IMR-90 (cell line): ENCODE results near the gene PIGU. TPM values are rescaled to one million over a fixed set of nuclear protein-coding genes. Genes with fewer than 3 reads are reported as not detected.

Experiments
- ATAC-seq: fragments of 200-7000 bp; cut with Tn5 transposase; 2 replicates; pipeline ENCODE4 v1.9.1; 2020; ENCODE audit warnings: low read depth, mild to moderate bottlenecking, moderate library complexity
- BruUV-seq: library from RNA; stranded (reverse); fragments of 400-500 nt; replicated peaks from 2 replicates; lab custom pipeline; 2021; lab: Mats Ljungman, UMichigan
- CTCF ChIA-PET: fragments of 300-600 bp; formaldehyde crosslinking; extraction: SDS; loops from one replicate; lab custom pipeline; 2021; ENCODE audit warnings: antibody characterized with exemption; lab: Yijun Ruan, JAX
- POLR2A ChIA-PET: fragments of 300-600 bp; sonication (Branson Sonifier 250); formaldehyde crosslinking; loops from one replicate; lab custom pipeline; 2022; ENCODE audit warnings: antibody characterized with exemption; ENCODE audit not compliant: unreplicated experiment; lab: Charles Lee
- DNase-seq: peaks from one replicate; pipeline ENCODE4 v3.0.0; 2013
- H2AFZ ChIP-seq: replicated peaks from 2 replicates; pipeline ENCODE3; 2013; ENCODE audit warnings: low read length, mild to moderate bottlenecking; ENCODE audit not compliant: poor library complexity
- H2AK5ac ChIP-seq: 2 replicates; pipeline ENCODE4 v1.6.1; 2013; ENCODE audit warnings: low read depth, low read length, inconsistent platforms
- H2AK9ac ChIP-seq: replicated peaks from 2 replicates; pipeline ENCODE3; 2013; ENCODE audit warnings: mild to moderate bottlenecking, low read depth, low read length, moderate library complexity; ENCODE audit not compliant: poor library complexity
- H2BK120ac ChIP-seq: 2 replicates; pipeline ENCODE4 v1.6.1; 2013; ENCODE audit warnings: low read depth, low read length, inconsistent platforms
- H2BK15ac ChIP-seq: 3 replicates; pipeline ENCODE4 v1.6.1; 2013; ENCODE audit warnings: low read depth, low read length, inconsistent platforms
- H2BK20ac ChIP-seq: 2 replicates; pipeline ENCODE4 v1.6.1; 2013; ENCODE audit warnings: low read depth, mild to moderate bottlenecking, inconsistent platforms, low read length, moderate library complexity
- H2BK5ac ChIP-seq: 2 replicates; pipeline ENCODE4 v1.6.1; 2013; ENCODE audit warnings: mild to moderate bottlenecking, low read depth, low read length, inconsistent platforms; ENCODE audit not compliant: poor library complexity, severe bottlenecking
- H3K14ac ChIP-seq: replicated peaks from 2 replicates; pipeline ENCODE4 v1.6.1; 2013; ENCODE audit warnings: low read depth, low read length, inconsistent platforms
- H3K18ac ChIP-seq: 2 replicates; pipeline ENCODE4 v1.6.1; 2013; ENCODE audit warnings: low read depth, low read length, control low read depth
- H3K23ac ChIP-seq: 2 replicates; pipeline ENCODE4 v1.6.1; 2013; ENCODE audit warnings: low read depth, low read length, inconsistent platforms
- H3K27ac ChIP-seq: 2 replicates; pipeline ENCODE4 v1.5.1; 2013; ENCODE audit warnings: mild to moderate bottlenecking, control low read depth, low read length; ENCODE audit not compliant: insufficient read depth
- H3K27me3 ChIP-seq: 2 replicates; pipeline ENCODE4 v1.6.1; 2013; ENCODE audit warnings: low read length; ENCODE audit not compliant: control insufficient read depth, insufficient read depth
- H3K36me3 ChIP-seq: 2 replicates; pipeline ENCODE4 v1.6.1; 2013; ENCODE audit warnings: low read length, mixed read lengths; ENCODE audit not compliant: control insufficient read depth, insufficient read depth
- H3K4ac ChIP-seq: 2 replicates; pipeline ENCODE4 v1.6.1; 2013; ENCODE audit warnings: low read depth, low read length, inconsistent platforms
- H3K4me1 ChIP-seq: 2 replicates; pipeline ENCODE4 v1.6.1; 2013; ENCODE audit warnings: low read length, mixed read lengths; ENCODE audit not compliant: control insufficient read depth, insufficient read depth
- H3K4me2 ChIP-seq: 2 replicates; pipeline ENCODE4 v1.6.1; 2013; ENCODE audit warnings: low read depth, mild to moderate bottlenecking, control low read depth, low read length, moderate library complexity
- H3K4me3 ChIP-seq: 2 replicates; pipeline ENCODE4 v1.5.1; 2013; ENCODE audit warnings: low read depth, mild to moderate bottlenecking, control low read depth, low read length, moderate library complexity; ENCODE audit not compliant: insufficient read depth
- H3K56ac ChIP-seq: 2 replicates; pipeline ENCODE4 v1.6.1; 2013; ENCODE audit warnings: low read length, inconsistent platforms; ENCODE audit not compliant: insufficient read depth; ENCODE audit errors: extremely low read depth
- H3K79me1 ChIP-seq, 2 experiments: 2 replicates each; pipeline ENCODE4 v1.6.1; 2013; ENCODE audit warnings: low read length in 2 of 2, inconsistent platforms in 1 of 2, low read depth in 1 of 2
- H3K9ac ChIP-seq: 2 replicates; pipeline ENCODE4 v1.6.1; 2013; ENCODE audit warnings: low read depth, low read length, control low read depth
- H3K9me1 ChIP-seq: 2 replicates; pipeline ENCODE4 v1.6.1; 2013; ENCODE audit warnings: low read length, inconsistent platforms; ENCODE audit not compliant: insufficient read depth
- H3K9me3 ChIP-seq: 2 replicates; pipeline ENCODE4 v1.6.1; 2013; ENCODE audit warnings: low read length; ENCODE audit not compliant: control insufficient read depth, insufficient read depth
- H4K20me1 ChIP-seq: 2 replicates; pipeline ENCODE4 v1.6.1; 2013; ENCODE audit warnings: low read length, inconsistent platforms; ENCODE audit not compliant: insufficient read depth
- H4K5ac ChIP-seq: 2 replicates; pipeline ENCODE4 v1.6.1; 2013; ENCODE audit warnings: mild to moderate bottlenecking, low read depth, low read length, control low read depth
- H4K8ac ChIP-seq, 2 experiments: 2 replicates each; pipeline ENCODE4 v1.6.1; 2013; ENCODE audit warnings: low read depth in 2 of 2, low read length in 2 of 2, control low read depth in 1 of 2, inconsistent platforms in 1 of 2
- H4K91ac ChIP-seq: 2 replicates; pipeline ENCODE4 v1.6.1; 2013; ENCODE audit warnings: low read depth, low read length, inconsistent platforms; ENCODE audit not compliant: insufficient read depth
- BHLHE40 ChIP-seq: fragments of 150-350 bp; IDR thresholded peaks from 2 replicates; pipeline ENCODE4 v1.6.1; 2016; ENCODE audit warnings: mild to moderate bottlenecking, low read depth, low read length
- CHD1 ChIP-seq: IDR thresholded peaks from 2 replicates; pipeline ENCODE4 v1.6.1; 2012; ENCODE audit warnings: low read depth, low read length, improper control_type of control experiment
- CTCF ChIP-seq: conservative IDR thresholded peaks from 2 replicates; pipeline ENCODE4 v1.5.1; 2012; ENCODE audit warnings: mild to moderate bottlenecking, low read depth, low read length, improper control_type of control experiment
- ELK1 ChIP-seq: fragments of 150-350 bp; IDR thresholded peaks from 2 replicates; pipeline ENCODE4 v1.6.1; 2016; ENCODE audit warnings: low read depth, mild to moderate bottlenecking, low read length, moderate library complexity, borderline replicate concordance
- FOS ChIP-seq: fragments of 150-350 bp; IDR thresholded peaks from 2 replicates; pipeline ENCODE4 v1.6.1; 2016; ENCODE audit warnings: low read depth, low read length
- MAFK ChIP-seq: IDR thresholded peaks from 2 replicates; pipeline ENCODE4 v1.6.1; 2012; ENCODE audit warnings: low read depth, low read length, improper control_type of control experiment
- MXI1 ChIP-seq: IDR thresholded peaks from 2 replicates; pipeline ENCODE4 v1.6.1; 2012; ENCODE audit warnings: low read depth, mild to moderate bottlenecking, low read length, moderate library complexity, borderline replicate concordance
- POLR2A ChIP-seq: IDR thresholded peaks from 2 replicates; pipeline ENCODE4 v1.6.1; 2012; ENCODE audit warnings: mild to moderate bottlenecking, low read depth, low read length
- RAD21 ChIP-seq: IDR thresholded peaks from 2 replicates; pipeline ENCODE4 v1.6.1; 2012; ENCODE audit warnings: low read length, improper control_type of control experiment
- RCOR1 ChIP-seq: IDR thresholded peaks from 2 replicates; pipeline ENCODE4 v1.6.1; 2012; ENCODE audit warnings: mild to moderate bottlenecking, low read length, improper control_type of control experiment; ENCODE audit not compliant: insufficient replicate concordance
- RFX5 ChIP-seq: IDR thresholded peaks from 2 replicates; pipeline ENCODE4 v1.8.0; 2012; ENCODE audit warnings: low read depth, mild to moderate bottlenecking, low read length, moderate library complexity
- USF2 ChIP-seq: fragments of 150-350 bp; IDR thresholded peaks from 2 replicates; pipeline ENCODE4 v1.6.1; 2017; ENCODE audit warnings: mild to moderate bottlenecking, antibody characterized with exemption, low read length, low read depth
- WGBS, 2 experiments: methylation state at CpG; one replicate each; pipeline versions ENCODE4 v1.1.5 to v1.1.7; 2013; ENCODE audit warnings: missing lambda C conversion rate in 2 of 2; ENCODE audit not compliant: insufficient read length in 1 of 2; ENCODE audit errors: extremely low coverage in 2 of 2; 5-methylcytosine and 5-hydroxymethylcytosine counted together
- dilution Hi-C: fragments of 300-500 bp; cut with HindIII; formaldehyde crosslinking; loops from one replicate; pipeline ENCODE4 v1.14.3; 2018; ENCODE audit warnings: low sequenced_read_pairs; ENCODE audit not compliant: unreplicated experiment
- in situ Hi-C: fragments of 300-500 bp; cut with MboI; formaldehyde crosslinking; loops from 3 replicates; pipeline ENCODE4 v1.14.3; 2019; ENCODE audit warnings: low sequenced_read_pairs, inconsistent platforms, mixed read lengths
- intact Hi-C: fragments of 100-400 bp; cut with micrococcal nuclease; formaldehyde crosslinking; loops from 2 replicates; pipeline ENCODE4 v1.10.0; 2022
- polyA plus RNA-seq, 3 experiments: library from polyadenylated mRNA; depleted of rRNA; stranded (reverse); fragments of >200 nt; gene quantifications; 2 replicates each; pipeline ENCODE4 v1.2.3, GENCODE V29; 2012; ENCODE audit warnings: low replicate concordance in 1 of 3
- total RNA-seq: library from RNA; depleted of rRNA; stranded (reverse); fragments of >200 nt; gene quantifications from 2 replicates; pipeline ENCODE4 v1.2.3, GENCODE V29; 2012

The PIGU gene
- total and polyA plus RNA-seq, 2 of the 4 experiments (the other 2 are of a cell fraction), result 11.1 to 31.1 TPM

DNA sequence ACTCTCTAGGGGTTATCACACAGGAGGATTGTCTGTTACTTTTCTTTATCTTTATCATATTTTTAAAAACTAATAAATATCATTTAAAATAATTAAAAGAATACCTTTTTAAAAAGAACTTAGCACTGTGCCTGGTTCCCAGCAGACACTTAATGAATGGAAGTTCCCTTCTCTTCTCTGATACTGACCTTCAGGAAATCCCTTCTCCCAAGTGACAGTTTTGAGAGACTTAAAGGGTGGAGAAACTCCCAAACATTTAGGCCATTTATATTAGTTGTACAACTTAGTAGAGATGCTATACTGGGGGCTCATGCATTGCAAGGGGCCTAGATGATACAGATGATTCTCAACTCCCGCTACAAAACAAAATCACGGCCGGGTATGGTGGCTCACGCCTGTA, 99.8 kb downstream of the PIGU start:
- Histone ChIP-seq H2BK5ac (no peak overlapping the region), H3K18ac (no peak overlapping the region), H2BK20ac (no peak overlapping the region), H2AFZ (no peak overlapping the region), H3K4me3 (no peak overlapping the region), H2BK15ac (no peak overlapping the region), H3K4me1 (peaks cover 14% of the 10 kb centered on the region), H3K56ac (no peak overlapping the region), H3K79me1 (no peaks in the 10 kb centered on the region; a peak in 1 of 4 replicates), H3K9ac (no peak overlapping the region), H3K9me1 (peaks cover 12% of the 10 kb centered on the region), H3K4me2 (no peak overlapping the region), H3K23ac (no peak overlapping the region), H4K91ac (no peak overlapping the region), H4K8ac (no peak overlapping the region), H4K20me1 (no peaks in the 10 kb centered on the region), H2AK9ac (no peak overlapping the region), H3K27me3 (no peaks in the 10 kb centered on the region), H4K5ac (no peak overlapping the region), H3K27ac (no peak overlapping the region), H3K4ac (no peak overlapping the region), H2AK5ac (no peak overlapping the region), H3K9me3 (no peaks in the 10 kb centered on the region), H3K14ac (no peak overlapping the region), H3K36me3 (0 out of 2 replicates have a peak, but pooled peaks cover 1% of the 10 kb centered on the region), H2BK120ac (no peak overlapping the region)
- no peak for ATAC-seq
- CTCF ChIA-PET, result no interaction called here
- TF ChIP-seq MAFK, result no peak
- TF ChIP-seq FOS, result no peak
- no peak for TF ChIP-seq MXI1
- TF ChIP-seq POLR2A, result no peak
- no peak for TF ChIP-seq RAD21
- TF ChIP-seq CHD1, result no peak
- TF ChIP-seq CTCF, result no peak
- no peak for TF ChIP-seq ELK1
- no peak for TF ChIP-seq RFX5
- TF ChIP-seq RCOR1, result no peak
- no peak for TF ChIP-seq BHLHE40
- no peak for TF ChIP-seq USF2
- intact Hi-C loops, result loop anchor here (10.0 kb wide), 1 partner anchor 388 kb away; no protein-coding TSS in a partner anchor
- in situ Hi-C loops, result no loop called here
- POLR2A ChIA-PET, result no interaction called here
- no peak for DNase-seq
- no TSS peak for BruUV-seq
- dilution Hi-C loops, result no loop called here
- no CpG with 5 or more reads among the region's 4 CpGs for WGBS, 2 experiments
